Measurements from ENCODE around the gene IMPG2.

The IMPG2 gene

DNA sequence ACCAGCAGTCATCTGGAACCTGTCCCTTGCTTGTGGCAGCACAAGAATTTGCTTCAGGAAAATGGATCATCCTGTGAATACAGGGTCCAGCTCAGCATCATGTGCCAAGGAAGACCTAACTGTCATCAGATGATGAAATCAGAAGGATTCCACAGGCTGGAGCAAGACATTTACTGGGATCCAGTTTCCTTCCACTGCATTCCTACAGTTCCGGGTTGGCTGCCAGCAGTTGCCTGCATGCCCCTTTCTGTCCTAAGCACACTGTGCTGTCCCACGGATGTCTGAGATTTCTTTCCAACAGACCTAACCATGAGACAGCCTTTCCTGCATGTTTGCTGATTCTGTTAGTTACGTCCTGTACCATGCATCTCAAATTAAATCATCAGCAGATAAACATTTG lies 140.7 kb downstream of the IMPG2 start:
- DNase-seq: no peak

DNA sequence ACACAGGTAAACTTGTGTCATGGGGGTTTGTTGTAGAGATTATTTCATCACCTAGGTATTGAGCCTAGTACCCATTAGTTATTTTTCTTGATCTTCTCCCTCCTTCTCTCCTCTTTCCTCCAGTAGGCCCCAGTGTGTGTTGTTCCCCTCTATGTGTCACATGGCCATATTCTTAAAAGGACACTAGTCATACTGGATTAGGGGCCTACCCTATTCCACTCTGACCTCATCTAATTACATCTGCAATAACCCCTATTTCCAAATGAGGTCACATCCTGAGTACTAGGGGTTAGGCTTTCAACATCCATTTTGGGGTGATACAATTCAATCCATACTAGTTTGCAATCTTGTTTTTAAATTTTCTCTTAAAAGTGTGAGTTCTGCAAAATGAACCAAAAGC lies 142.8 kb downstream of the IMPG2 start:
- DNase-seq: no peak

Data from CD4-positive, alpha-beta T cell treated with Interleukin-4 for 4 hours (primary cell).